Measurements from ENCODE around the gene FARP1.

DNA sequence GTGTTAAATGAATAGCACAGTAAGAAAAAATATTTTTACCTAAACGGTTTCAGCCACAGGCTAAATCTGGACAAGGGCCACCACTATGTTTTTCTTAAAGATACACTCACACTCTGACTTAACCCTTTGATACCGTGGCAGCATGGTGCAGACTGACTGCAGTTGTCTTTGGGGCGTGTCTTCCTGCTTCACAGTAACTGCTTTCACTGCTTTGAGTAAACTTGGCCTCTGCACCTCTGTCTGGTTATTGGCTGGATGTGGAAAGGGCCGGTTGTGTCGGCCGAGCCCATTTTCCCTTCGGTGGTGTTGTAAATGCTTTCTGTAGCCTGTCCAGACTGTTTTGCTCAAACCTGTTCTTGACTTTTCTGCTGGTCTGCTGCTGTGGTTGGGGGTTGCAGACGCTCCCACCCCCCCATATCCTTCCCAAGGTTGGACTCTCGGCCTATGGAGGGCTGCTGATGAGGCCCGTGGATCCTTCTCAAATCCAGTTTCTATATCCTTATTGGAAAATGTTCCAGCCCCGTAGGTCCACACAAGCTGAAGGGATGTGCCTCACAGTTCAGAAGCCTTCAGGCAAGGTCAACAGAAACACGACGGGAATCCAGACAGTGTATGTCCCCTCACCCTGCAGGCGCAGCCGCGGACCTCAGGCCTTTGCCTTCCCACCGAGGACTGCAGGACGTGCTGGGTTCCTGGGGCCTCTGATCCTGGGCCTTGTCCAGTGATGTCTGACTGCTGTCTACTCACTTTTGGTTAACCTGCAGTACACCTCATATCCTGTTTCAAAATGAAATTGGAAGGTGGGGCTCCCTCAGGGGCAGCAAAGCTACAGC is 124.4 kb downstream of the FARP1 start:
- TF ChIP-seq EZH2phosphoT487 (IDR thresholded peaks at IDR 0.05; ENCODE audit: borderline replicate concordance, low read depth, low read length), result no peak
- TF ChIP-seq, protein P1, sequence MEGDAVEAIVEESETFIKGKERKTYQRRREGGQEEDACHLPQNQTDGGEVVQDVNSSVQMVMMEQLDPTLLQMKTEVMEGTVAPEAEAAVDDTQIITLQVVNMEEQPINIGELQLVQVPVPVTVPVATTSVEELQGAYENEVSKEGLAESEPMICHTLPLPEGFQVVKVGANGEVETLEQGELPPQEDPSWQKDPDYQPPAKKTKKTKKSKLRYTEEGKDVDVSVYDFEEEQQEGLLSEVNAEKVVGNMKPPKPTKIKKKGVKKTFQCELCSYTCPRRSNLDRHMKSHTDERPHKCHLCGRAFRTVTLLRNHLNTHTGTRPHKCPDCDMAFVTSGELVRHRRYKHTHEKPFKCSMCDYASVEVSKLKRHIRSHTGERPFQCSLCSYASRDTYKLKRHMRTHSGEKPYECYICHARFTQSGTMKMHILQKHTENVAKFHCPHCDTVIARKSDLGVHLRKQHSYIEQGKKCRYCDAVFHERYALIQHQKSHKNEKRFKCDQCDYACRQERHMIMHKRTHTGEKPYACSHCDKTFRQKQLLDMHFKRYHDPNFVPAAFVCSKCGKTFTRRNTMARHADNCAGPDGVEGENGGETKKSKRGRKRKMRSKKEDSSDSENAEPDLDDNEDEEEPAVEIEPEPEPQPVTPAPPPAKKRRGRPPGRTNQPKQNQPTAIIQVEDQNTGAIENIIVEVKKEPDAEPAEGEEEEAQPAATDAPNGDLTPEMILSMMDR (conservative IDR thresholded peaks at IDR 0.05; ENCODE audit: low read length), result no peak
